ENCODE data around the gene MEOX1.
A peak's percentile ranks its signal among the peaks of the same experiment; 100 is the strongest.
"Not testable (repeated sequence)": the region's sequence is repeated elsewhere in the genome, so short reads cannot be mapped to it uniquely, and the experiment has no call there.

The MEOX1 gene

GRCh38 chr17:43616852-43617251 is 44.9 kb downstream of the MEOX1 start:
- no peak for DNase-seq (ENCODE audit: low read depth in 2 of 2)

- no peak for DNase-seq (ENCODE audit: low read depth in 2 of 2)
These were observed 45.3 kb downstream of the MEOX1 start for GRCh38 chr17:43616421-43616820.

- DNase-seq (ENCODE audit: low read depth in 2 of 2), result no peak
These were observed 45.7 kb downstream of the MEOX1 start for GRCh38 chr17:43616029-43616351.

DNA sequence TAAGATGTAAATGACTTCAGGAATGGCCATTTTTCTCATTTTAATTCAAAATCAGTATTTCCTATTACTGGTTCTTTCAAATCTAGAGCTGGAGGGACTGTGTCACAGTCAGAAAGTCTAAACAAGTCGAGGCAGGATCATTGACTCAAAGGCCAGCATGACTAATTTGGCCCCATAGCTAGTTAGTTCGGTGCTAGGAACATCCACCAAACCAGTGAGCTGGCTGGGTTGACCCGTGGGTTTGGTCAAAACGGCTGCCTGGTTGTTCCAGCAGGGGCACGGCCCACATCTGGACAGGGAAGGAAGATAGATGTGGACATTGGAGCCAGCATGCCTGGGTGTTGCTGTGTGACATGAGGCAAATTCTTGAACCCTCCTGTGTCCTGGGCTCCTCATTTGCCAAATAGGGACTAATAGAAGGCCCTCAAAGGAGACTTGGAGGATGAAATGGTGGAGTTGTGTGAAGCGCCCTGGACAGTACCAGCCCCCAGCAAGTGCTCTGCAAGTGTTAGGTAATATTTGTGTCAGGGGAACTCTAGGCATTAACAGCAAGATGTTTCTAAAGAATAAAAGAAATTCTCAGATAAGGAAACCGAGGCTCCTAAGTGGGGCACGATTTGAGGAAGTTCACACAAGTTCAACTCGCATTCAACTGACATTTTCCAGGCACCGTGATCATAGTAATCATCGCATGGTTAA is 46.2 kb downstream of the MEOX1 start:
- DNase-seq (ENCODE audit: low read depth in 2 of 2), result no peak

GRCh38 chr17:43614561-43614960 is 47.2 kb downstream of the MEOX1 start:
- DNase-seq (ENCODE audit: low read depth in 2 of 2), result no peak

DNA sequence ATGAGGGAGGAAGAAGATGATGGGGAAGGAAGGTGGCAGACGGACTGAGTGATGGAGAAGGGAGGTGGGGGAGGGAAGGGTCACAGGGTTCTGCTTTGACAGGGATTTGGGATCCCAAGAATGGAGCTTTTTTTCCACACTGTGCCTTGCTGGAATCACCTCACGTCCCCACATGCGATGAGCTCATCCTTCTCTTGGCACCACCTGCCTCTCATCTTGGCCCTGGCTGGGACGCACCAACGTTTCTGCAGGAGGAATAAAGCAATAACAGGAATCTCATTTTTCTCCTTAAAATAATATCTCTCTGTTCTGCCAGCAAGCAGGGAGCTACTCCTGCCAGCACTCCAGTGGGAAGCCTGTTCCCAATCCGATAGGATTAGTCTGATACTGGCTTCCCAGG is 47.8 kb downstream of the MEOX1 start:
- no peak for DNase-seq (ENCODE audit: low read depth in 2 of 2)

GRCh38 chr17:43612515-43612914 is 49.2 kb downstream of the MEOX1 start:
- DNase-seq (ENCODE audit: low read depth in 2 of 2), result no peak

DNA sequence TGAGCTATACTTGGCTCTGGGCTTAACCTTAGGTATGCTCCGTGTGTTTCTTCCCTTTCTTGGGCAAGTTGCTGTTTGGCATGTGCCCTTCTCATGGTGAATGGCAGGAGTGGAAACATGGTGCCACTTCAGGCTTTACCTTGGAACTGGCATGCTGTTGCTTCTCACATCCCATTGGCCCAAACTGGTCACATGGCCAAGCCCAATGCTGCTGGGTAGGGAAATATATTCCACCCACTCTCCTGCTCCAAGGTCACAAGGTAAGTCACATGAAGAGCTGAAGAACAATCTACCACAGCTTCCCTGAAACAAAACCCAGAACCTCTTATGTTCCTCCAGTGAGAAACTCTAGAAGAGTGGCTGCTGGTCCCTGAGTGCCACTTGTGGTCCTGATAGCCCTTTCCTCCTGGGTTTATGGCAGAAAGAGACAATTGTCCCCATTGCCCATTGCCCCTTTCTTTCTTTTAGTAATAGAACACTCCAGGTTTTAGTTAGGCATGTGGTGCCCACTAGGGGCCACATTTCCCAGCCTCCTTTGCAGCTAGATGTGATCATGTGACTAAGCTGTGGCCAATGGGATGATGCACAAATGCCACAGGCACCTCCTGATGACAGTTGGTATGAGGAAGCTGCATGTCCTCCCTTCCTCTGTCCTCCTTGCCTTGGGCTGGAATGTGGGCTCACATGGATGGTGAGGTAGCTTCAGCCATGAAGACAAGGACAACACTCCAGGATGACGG is 50.3 kb downstream of the MEOX1 start:
- DNase-seq (ENCODE audit: low read depth in 2 of 2), result no peak

- DNase-seq (ENCODE audit: low read depth in 2 of 2), result no peak
These were observed 51.9 kb downstream of the MEOX1 start for GRCh38 chr17:43609613-43610385.

GRCh38 chr17:43608313-43608712 is 53.4 kb downstream of the MEOX1 start:
- no peak for DNase-seq (ENCODE audit: low read depth in 2 of 2)

GRCh38 chr17:43604549-43604948 is 57.2 kb downstream of the MEOX1 start:
- DNase-seq (ENCODE audit: low read depth in 2 of 2), result no peak

GRCh38 chr17:43603321-43603720 is 58.4 kb downstream of the MEOX1 start:
- no peak for DNase-seq (ENCODE audit: low read depth in 2 of 2)

DNA sequence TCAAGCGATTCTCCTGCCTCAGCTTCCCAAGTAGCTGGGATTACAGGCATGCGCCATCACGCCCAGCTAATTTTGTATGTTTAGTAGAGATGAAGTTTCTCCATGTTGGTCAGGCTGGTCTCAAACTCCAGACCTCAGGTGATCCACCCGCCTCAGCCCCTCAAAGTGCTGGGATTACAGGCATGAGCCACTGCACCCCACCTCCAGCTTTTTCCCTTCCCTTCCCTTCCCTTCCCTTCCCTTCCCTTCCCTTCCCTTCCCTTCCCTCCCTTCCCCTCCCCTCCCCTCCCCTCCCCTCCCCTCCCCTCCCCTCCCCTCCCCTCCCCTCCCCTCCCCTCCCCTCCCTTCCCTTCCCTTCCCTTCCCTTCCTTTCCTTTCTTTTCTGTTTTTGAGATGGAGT is 59.2 kb downstream of the MEOX1 start:
- DNase-seq (ENCODE audit: low read depth in 2 of 2), result not testable (repeated sequence)

- DNase-seq (ENCODE audit: low read depth in 2 of 2), result no peak
These were observed 60.3 kb downstream of the MEOX1 start for GRCh38 chr17:43601280-43602039.

DNA sequence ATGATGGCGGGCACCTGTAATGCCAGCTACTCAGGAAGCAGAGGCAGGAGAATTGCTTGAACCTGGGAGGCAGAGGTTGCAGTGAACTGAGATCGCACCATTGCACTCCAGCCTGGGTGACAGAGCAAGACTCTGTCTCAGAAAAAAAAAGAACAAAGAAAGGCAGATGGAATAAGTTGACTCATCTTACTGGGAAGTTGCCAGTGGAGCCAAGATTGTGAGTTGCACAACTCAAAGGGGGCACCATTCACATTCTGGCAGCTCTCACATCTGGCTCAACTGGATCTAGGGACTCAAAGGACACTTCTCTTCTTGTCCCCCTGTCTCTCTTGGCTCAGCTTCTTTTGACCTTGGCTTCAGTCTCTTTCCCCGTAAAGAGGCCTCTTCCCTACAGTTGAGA is 61.9 kb downstream of the MEOX1 start:
- DNase-seq (ENCODE audit: low read depth in 2 of 2), result peak; percentile 73 to 76

DNA sequence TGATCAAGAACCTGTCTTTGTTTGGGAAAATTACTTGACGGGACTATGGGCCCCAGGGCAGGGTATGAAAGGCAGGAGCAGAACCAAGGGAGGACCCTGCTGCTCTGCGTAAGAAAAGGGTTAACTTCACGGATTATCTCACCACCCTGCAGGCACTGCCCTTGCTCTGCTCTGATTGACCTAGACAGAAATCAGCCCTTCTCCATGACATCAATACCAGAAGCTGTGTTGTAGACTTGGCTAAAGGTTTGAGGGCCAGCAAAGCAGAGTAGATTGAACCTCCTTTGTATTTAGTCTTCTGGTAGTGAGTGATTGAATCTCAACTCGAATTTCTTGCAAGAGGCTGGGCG is 62.7 kb downstream of the MEOX1 start:
- no peak for DNase-seq (ENCODE audit: low read depth in 2 of 2)

- no peak for DNase-seq (ENCODE audit: low read depth in 2 of 2)
These were observed 63.2 kb downstream of the MEOX1 start for GRCh38 chr17:43598357-43599045.

- no peak for DNase-seq (ENCODE audit: low read depth in 2 of 2)
These were observed 63.9 kb downstream of the MEOX1 start for GRCh38 chr17:43597624-43598356.

GRCh38 chr17:43595466-43595865 is 66.3 kb downstream of the MEOX1 start:
- no peak for DNase-seq (ENCODE audit: low read depth in 2 of 2)

GRCh38 chr17:43591779-43592562 is 69.8 kb downstream of the MEOX1 start:
- DNase-seq (ENCODE audit: low read depth in 2 of 2), result peak; percentile 85 to 86
